Heart right ventricle (tissue), 16 donors: Measurements from ENCODE around the gene PCCA. TPM values are rescaled to one million over a fixed set of nuclear protein-coding genes. Genes with fewer than 3 reads are reported as not detected.
A peak's percentile ranks its signal among the peaks of the same experiment; 100 is the strongest.

Source experiments
- ATAC-seq, 8 donors: fragments of 200-7000 bp; cut with Tn5 transposase; one replicate each; pipeline ENCODE4 v1.9.1; 2020; ENCODE audit warnings: mild to moderate bottlenecking in 8 of 8, moderate library complexity in 8 of 8, moderate number of reproducible peaks in 1 of 8
- DNase-seq, 2 donors: peaks; one replicate each; pipeline ENCODE4 v3.0.0-alpha.2; 2020
- H3K27ac ChIP-seq, 10 donors: fragments of 200-600 bp; sonication (generic) in 2 of 10; one replicate each; pipeline versions ENCODE4 v1.5.0 to v1.8.0; 2020 to 2022; ENCODE audit warnings: mild to moderate bottlenecking in 3 of 10
- H3K27me3 ChIP-seq, 7 donors: fragments of 200-600 bp; one replicate each; pipeline ENCODE4 v1.8.0; 2021 to 2022; ENCODE audit warnings: mild to moderate bottlenecking in 2 of 7
- H3K36me3 ChIP-seq, 9 donors: fragments of 200-600 bp; sonication (generic) in 1 of 9; one replicate each; pipeline versions ENCODE4 v1.5.0 to v1.8.0; 2020 to 2022; ENCODE audit warnings: mild to moderate bottlenecking in 2 of 9
- H3K4me1 ChIP-seq, 9 donors: fragments of 200-600 bp; sonication (generic) in 1 of 9; one replicate each; pipeline versions ENCODE4 v1.5.0 to v1.8.0; 2020 to 2022; ENCODE audit warnings: mild to moderate bottlenecking in 4 of 9
- H3K4me3 ChIP-seq, 10 donors: fragments of 200-600 bp; sonication (generic) in 2 of 10; one replicate each; pipeline versions ENCODE4 v1.5.0 to v1.8.0; 2020 to 2022; ENCODE audit warnings: mild to moderate bottlenecking in 7 of 10, moderate library complexity in 2 of 10
- H3K9me3 ChIP-seq, 11 donors: fragments of 200-600 bp in 10 of 11; sonication (generic) in 2 of 11; one replicate each; pipeline versions ENCODE4 v1.5.0 to v1.8.0; 2013 to 2022; ENCODE audit warnings: mild to moderate bottlenecking in 2 of 11, control low read depth in 1 of 11, moderate library complexity in 1 of 11
- WGBS, 2 donors: extraction: QIAGEN DNeasy Blood & Tissue Kit; methylation state at CpG; one replicate each; pipeline ENCODE4 v1.1.7; 2013; ENCODE audit warnings: inconsistent platforms in 1 of 2; 5-methylcytosine and 5-hydroxymethylcytosine counted together
- intact Hi-C, 10 donors: fragments of 100-400 bp; cut with DNase I; formaldehyde crosslinking; loops; one replicate each; pipeline versions ENCODE4 v1.11.1 to v1.14.2; 2022
- polyA plus RNA-seq, 2 donors: library from polyadenylated mRNA; stranded (reverse); fragments of 200-250 nt; gene quantifications; one replicate each; pipeline ENCODE4 v1.2.3, GENCODE V29; 2013
- total RNA-seq, 10 donors: library from RNA; stranded (reverse); fragmentation: NEBNext Ultra II Directional in 3 of 10; extraction: Animal tissue kit (Norgen Biotek cat#: 25700) in 3 of 10; gene quantifications; one replicate each; pipeline versions ENCODE4 v1.2.1 to v1.2.4, GENCODE V29; 2021 to 2023
- TF ChIP-seq, protein P1 (sequence below), 9 donors: fragments of 200-600 bp; sonication (generic) in 2 of 9; IDR thresholded peaks; one replicate each; pipeline versions ENCODE4 v1.5.0 to v1.8.0; 2021 to 2022; ENCODE audit warnings: antibody characterized with exemption in 9 of 9, mild to moderate bottlenecking in 5 of 9, moderate library complexity in 1 of 9
- donor health status: Arrhythmogenic right ventricular cardiomyopathy.
- donor health status: ischemic (EF 13 %, LVEDD 7.1; RV severe dilation, severe dysfunction).
- donor health status: healthy with polysubstance abuse.
- donor health status: DM: no; HTN: yes; CAD: no.
- donor health status: DM: no; HTN: no; CAD: no.
- donor health status: ischemic (EF 25% LVEDD 6.9; RV normal size, moderate dysfunction).
- donor health status: ischemic (EF 25% LVEDD 5.7; RV mildly dilated, moderate dysfunction).
- donor health status: healthy.
- donor health status: DM: yes; HTN: yes; CAD: no.
- donor health status: Ischemic cardiomyopathy.
- donor health status: ischemic (EF 35%, LVEDD 5.7; RV mildly dilated, moderate dysfunction).
- donor health status: nonischemic (EF 11% LVEDD 7.7; RV severe dilation, severe dysfunction).
- donor health status: DM: yes; HTN: yes; CAD: no.
- donor health status: PGD.
- donor health status: ischemic (EF 29% LVEDD 5.4; RV normal size, mild dysfunction).
- donor health status: nonischemic (EF 23%, LVEDD 6.1; RV moderate dilation, normal function).

PCCA gene
- total and polyA plus RNA-seq, 12 donors = 21.2 to 71.9 (median 60.7) TPM

DNA sequence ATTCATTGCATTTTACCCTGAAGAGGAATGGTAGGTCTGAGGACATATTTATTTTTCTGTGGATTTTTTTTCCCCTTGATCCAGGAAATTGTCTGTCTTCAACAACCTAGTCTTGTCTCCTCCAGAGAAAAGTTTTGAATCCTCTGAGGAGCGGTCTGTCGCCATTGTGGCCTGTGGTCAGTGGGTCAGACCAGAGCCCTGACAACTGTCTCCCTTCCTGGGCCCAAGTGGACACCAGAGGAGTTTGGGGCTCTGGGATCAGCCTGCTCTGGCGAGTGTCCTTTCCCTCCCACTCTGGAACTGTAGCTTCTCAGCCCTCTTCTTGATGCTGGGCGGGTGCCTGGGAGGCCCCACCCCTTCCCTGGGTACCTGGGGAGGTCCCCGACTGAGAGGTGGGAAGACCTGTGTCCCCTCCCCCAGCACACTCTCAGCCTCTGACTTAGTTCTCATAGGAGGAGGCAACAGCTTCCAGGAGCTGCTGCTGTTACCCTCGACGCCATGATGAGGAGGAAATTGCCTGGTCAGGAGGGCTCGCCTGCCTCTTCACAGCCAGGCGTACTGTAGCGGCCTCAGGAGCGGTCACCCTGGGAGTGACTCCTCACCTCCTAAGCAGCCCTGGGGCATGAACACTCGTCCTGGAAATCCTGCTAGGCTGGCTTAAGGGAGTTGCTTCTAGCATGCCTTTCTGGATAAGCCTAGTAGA lies 389.4 kb downstream of the PCCA start:
- Histone ChIP-seq H3K4me1 (peaks cover 0 to 16% (median 5%) of the 10 kb centered on the region in 9 donors), H3K4me3 (no peak overlapping the region), H3K9me3 (no peaks in the 10 kb centered on the region), H3K27ac (no peak overlapping the region), H3K36me3 (no peaks in the 10 kb centered on the region), H3K27me3 (no peaks in the 10 kb centered on the region)
- TF ChIP-seq, protein P1, sequence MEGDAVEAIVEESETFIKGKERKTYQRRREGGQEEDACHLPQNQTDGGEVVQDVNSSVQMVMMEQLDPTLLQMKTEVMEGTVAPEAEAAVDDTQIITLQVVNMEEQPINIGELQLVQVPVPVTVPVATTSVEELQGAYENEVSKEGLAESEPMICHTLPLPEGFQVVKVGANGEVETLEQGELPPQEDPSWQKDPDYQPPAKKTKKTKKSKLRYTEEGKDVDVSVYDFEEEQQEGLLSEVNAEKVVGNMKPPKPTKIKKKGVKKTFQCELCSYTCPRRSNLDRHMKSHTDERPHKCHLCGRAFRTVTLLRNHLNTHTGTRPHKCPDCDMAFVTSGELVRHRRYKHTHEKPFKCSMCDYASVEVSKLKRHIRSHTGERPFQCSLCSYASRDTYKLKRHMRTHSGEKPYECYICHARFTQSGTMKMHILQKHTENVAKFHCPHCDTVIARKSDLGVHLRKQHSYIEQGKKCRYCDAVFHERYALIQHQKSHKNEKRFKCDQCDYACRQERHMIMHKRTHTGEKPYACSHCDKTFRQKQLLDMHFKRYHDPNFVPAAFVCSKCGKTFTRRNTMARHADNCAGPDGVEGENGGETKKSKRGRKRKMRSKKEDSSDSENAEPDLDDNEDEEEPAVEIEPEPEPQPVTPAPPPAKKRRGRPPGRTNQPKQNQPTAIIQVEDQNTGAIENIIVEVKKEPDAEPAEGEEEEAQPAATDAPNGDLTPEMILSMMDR (IDR thresholded peaks at IDR 0.05) = no peak
- 93% methylated on average over 12 of the region's 12 CpGs for WGBS, 2 donors
- DNase-seq (no peak), ATAC-seq (no peak)
- intact Hi-C loops = loop anchor here in 1 of 10 donors (5.0 kb wide), 1 partner anchor 1634 kb away; no protein-coding TSS in a partner anchor

DNA sequence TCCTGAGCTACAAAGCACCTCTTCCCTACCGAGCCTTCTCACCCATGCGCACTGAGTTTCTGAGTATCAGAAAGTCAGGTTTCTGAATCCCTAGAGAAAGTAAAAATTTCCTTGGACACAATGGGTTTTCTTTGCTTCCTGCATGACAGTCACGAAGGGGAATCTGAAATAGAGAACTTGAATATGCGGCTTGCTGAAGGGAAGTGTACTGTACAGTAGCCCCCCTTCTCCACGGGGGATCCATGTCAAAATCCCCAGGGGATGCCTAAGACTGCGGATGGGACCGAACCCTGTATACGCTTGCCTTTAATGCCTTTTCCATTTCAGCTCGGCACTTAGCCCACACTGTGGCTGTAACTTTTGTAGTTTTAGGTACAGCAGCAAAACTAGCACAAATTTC lies 391.8 kb downstream of the PCCA start:
- Histone ChIP-seq H3K27ac (no peak overlapping the region), H3K9me3 (no peaks in the 10 kb centered on the region), H3K4me1 (peaks cover 0 to 22% (median 8%) of the 10 kb centered on the region in 9 donors), H3K4me3 (no peak overlapping the region), H3K27me3 (no peaks in the 10 kb centered on the region), H3K36me3 (no peaks in the 10 kb centered on the region)
- WGBS, 2 donors = 85 to 86% methylated on average over 9 of the region's 9 CpGs
- DNase-seq (no peak), ATAC-seq (peak in 2 of 8 donors; percentile 45 to 49)
- intact Hi-C loops = no loop called here
- TF ChIP-seq, protein P1 (IDR thresholded peaks at IDR 0.05) = no peak

DNA sequence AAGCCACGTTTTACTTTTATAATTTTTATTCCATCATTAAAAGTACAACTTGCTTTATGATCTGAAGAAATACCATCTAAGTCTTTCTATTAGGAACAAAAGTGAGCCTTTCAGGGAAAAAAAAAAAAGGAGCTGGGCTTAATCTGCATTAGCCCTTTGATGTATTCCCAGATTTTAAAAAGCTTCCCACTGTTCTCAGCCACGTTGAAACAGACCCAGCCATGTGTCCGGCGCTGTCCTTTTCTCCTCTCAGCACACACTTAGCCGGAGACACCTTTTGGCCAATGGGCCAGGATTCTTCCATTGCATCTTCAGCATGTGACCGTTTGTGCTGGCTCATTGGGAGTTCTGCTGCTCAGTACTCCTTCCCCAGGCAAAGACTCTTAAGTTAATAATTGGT lies 394.2 kb downstream of the PCCA start:
- intact Hi-C loops = no loop called here
- TF ChIP-seq, protein P1 (IDR thresholded peaks at IDR 0.05) = no peak
- DNase-seq (no peak), ATAC-seq (no peak)
- Histone ChIP-seq H3K9me3 (no peaks in the 10 kb centered on the region), H3K4me3 (no peak overlapping the region), H3K36me3 (no peaks in the 10 kb centered on the region), H3K27ac (no peak overlapping the region), H3K27me3 (no peaks in the 10 kb centered on the region), H3K4me1 (peaks cover 0 to 22% (median 8%) of the 10 kb centered on the region in 9 donors)
- WGBS, 2 donors = 74 to 79% methylated on average over 6 of the region's 6 CpGs

DNA sequence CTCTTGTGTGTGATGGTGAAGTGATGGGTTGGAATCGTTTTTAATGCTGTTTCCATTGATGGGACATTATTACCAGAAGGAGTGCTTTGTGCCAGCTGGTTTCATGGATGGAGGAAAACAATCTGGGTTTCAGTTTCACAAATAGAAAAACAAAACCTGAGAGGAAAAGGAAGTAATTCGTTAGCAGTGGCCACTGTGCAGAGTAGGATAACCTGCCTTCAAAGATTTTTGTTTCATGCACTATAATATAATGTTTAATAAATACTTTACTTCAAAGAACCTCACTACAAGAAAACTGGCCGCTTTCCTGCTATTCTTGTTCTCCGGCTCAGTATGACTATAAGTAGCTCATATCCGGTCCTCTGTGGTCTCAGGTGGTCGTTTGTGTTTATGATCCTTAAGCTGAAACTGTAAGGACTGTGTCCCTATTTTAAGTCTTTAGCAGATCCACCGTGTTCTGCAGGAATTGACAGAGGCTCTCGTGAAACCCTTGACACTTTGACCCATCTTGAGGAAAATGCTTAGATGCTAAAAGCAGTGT lies 395.0 kb downstream of the PCCA start:
- H3K4me3 ChIP-seq = no peak overlapping the region
- DNase-seq (no peak), ATAC-seq (no peak)
- intact Hi-C loops = no loop called here
- no peaks in the 10 kb centered on the region for H3K9me3 ChIP-seq
- TF ChIP-seq, protein P1 (IDR thresholded peaks at IDR 0.05) = no peak
- H3K27ac ChIP-seq = no peak overlapping the region
- H3K27me3 ChIP-seq = no peaks in the 10 kb centered on the region
- WGBS, 2 donors = 53 to 57% methylated on average over 8 of the region's 8 CpGs
- peaks cover 0 to 22% (median 8%) of the 10 kb centered on the region in 9 donors for H3K4me1 ChIP-seq
- no peaks in the 10 kb centered on the region for H3K36me3 ChIP-seq
